Natural killer cell (primary cell): ENCODE results near the gene OPHN1. TPM values are rescaled to one million over a fixed set of nuclear protein-coding genes. Genes with fewer than 3 reads are reported as not detected.

Source experiments
- ATAC-seq, 3 donors: fragments of 150-1000 bp in 2 of 3; fragments of 200-7000 bp in 1 of 3; cut with Tn5 transposase; 1 replicate in 1 of 3; 2 replicates in 2 of 3; pipeline ENCODE4 v1.10.0; 2021; ENCODE audit warnings: mild to moderate bottlenecking in 2 of 3, moderate library complexity in 2 of 3
- DNase-seq, 2 donors: peaks; one replicate each; pipeline versions ENCODE4 v3.0.0 to v3.0.0-alpha.2; 2013 to 2021; ENCODE audit warnings: mixed read lengths in 1 of 2
- H3K27ac ChIP-seq: one replicate; pipeline ENCODE4 v1.5.1; 2013; ENCODE audit warnings: mild to moderate bottlenecking, low read length
- H3K27me3 ChIP-seq: one replicate; pipeline ENCODE4 v1.6.1; 2013; ENCODE audit warnings: low read length; ENCODE audit not compliant: control insufficient read depth, insufficient read depth
- H3K36me3 ChIP-seq: one replicate; pipeline ENCODE4 v1.6.1; 2013; ENCODE audit warnings: low read length; ENCODE audit not compliant: control insufficient read depth, insufficient read depth
- H3K4me1 ChIP-seq: one replicate; pipeline ENCODE4 v1.6.1; 2013; ENCODE audit warnings: low read length; ENCODE audit not compliant: control insufficient read depth, insufficient read depth
- H3K4me3 ChIP-seq: one replicate; pipeline ENCODE4 v1.5.1; 2013; ENCODE audit warnings: low read length
- H3K9me3 ChIP-seq: one replicate; pipeline ENCODE4 v1.6.1; 2013; ENCODE audit warnings: low read length; ENCODE audit not compliant: control insufficient read depth, insufficient read depth
- H3K27ac Mint-ChIP-seq, 2 donors: one replicate each; pipeline ENCODE4 v1.8.0; 2022; ENCODE audit warnings: mild to moderate bottlenecking in 2 of 2, mixed read lengths in 2 of 2, moderate library complexity in 1 of 2
- H3K27me3 Mint-ChIP-seq, 2 donors: one replicate each; pipeline ENCODE4 v1.8.0; 2022; ENCODE audit warnings: low read depth in 2 of 2, mixed read lengths in 2 of 2
- H3K36me3 Mint-ChIP-seq: one replicate; pipeline ENCODE4 v1.8.0; 2022; ENCODE audit warnings: mixed read lengths
- H3K4me1 Mint-ChIP-seq, 2 donors: one replicate each; pipeline ENCODE4 v1.8.0; 2022; ENCODE audit warnings: mixed read lengths in 2 of 2
- H3K4me3 Mint-ChIP-seq: one replicate; pipeline ENCODE4 v1.8.0; 2022; ENCODE audit warnings: mild to moderate bottlenecking, moderate library complexity, mixed read lengths
- H3K9me3 Mint-ChIP-seq, 2 donors: one replicate each; pipeline ENCODE4 v1.8.0; 2022; ENCODE audit warnings: mixed read lengths in 2 of 2
- CTCF ChIP-seq: fragments of 200-600 bp; IDR thresholded peaks from one replicate; pipeline ENCODE4 v1.8.0; 2022; ENCODE audit warnings: antibody characterized with exemption
- WGBS: methylation state at CpG from one replicate; pipeline ENCODE4 v1.1.7; 2013; ENCODE audit warnings: missing lambda C conversion rate; ENCODE audit not compliant: insufficient coverage; 5-methylcytosine and 5-hydroxymethylcytosine counted together
- intact Hi-C: fragments of 100-400 bp; cut with micrococcal nuclease; formaldehyde crosslinking; loops from one replicate; pipeline ENCODE4 v1.14.2; 2022
- total RNA-seq, 4 donors: library from RNA; stranded (reverse); fragments of 120-200 nt in 1 of 4; gene quantifications; one replicate each; pipeline versions ENCODE4 v1.2.3 to v1.2.4, GENCODE V29; 2013 to 2022

OPHN1 gene
- total RNA-seq, 3 donors from 2014 or later (not counting 1 experiment from before 2014, with no cell fraction given), result 1.4 to 5.6 (median 3.7) TPM

GRCh38 chrX:68411729-68412128 lies 21.6 kb downstream of the OPHN1 start:
- no peak overlapping the region for H3K27ac Mint-ChIP-seq
- H3K9me3 Mint-ChIP-seq, result no peaks in the 10 kb centered on the region
- DNase-seq (no peak), ATAC-seq (no peak)
- intact Hi-C loops, result no loop called here
- no peaks in the 10 kb centered on the region for H3K36me3 Mint-ChIP-seq
- no peak for TF ChIP-seq CTCF
- H3K27me3 Mint-ChIP-seq, result peaks cover 0 to 36% of the 10 kb centered on the region in 2 donors
- no peak overlapping the region for H3K4me3 Mint-ChIP-seq
- Histone ChIP-seq H3K9me3 (no peaks in the 10 kb centered on the region), H3K27me3 (peaks cover 3% of the 10 kb centered on the region), H3K36me3 (no peaks in the 10 kb centered on the region), H3K4me1 (no peaks in the 10 kb centered on the region), H3K27ac (no peak overlapping the region), H3K4me3 (no peak overlapping the region)
- H3K4me1 Mint-ChIP-seq, result no peaks in the 10 kb centered on the region
- 89% methylated on average over 3 of the region's 3 CpGs for WGBS

- Mint-ChIP-seq H3K9me3 (no peaks in the 10 kb centered on the region), H3K27me3 (peaks cover 0 to 36% of the 10 kb centered on the region in 2 donors), H3K4me1 (no peaks in the 10 kb centered on the region), H3K4me3 (no peak overlapping the region), H3K27ac (no peak overlapping the region), H3K36me3 (no peaks in the 10 kb centered on the region)
- no peak for TF ChIP-seq CTCF
- ATAC-seq, result no peak
- DNase-seq, result no peak
- Histone ChIP-seq H3K9me3 (no peaks in the 10 kb centered on the region), H3K4me3 (no peak overlapping the region), H3K36me3 (no peaks in the 10 kb centered on the region), H3K27me3 (no peaks in the 10 kb centered on the region), H3K4me1 (no peaks in the 10 kb centered on the region), H3K27ac (no peak overlapping the region)
- WGBS, result no CpG with 5 or more reads among the region's 1 CpG
- intact Hi-C loops, result no loop called here
These were observed 24.1 kb downstream of the OPHN1 start for GRCh38 chrX:68409194-68409593.

GRCh38 chrX:68403522-68403921 lies 29.8 kb downstream of the OPHN1 start:
- intact Hi-C loops, result no loop called here
- H3K27ac Mint-ChIP-seq, result no peak overlapping the region
- DNase-seq (no peak), ATAC-seq (no peak)
- H3K36me3 Mint-ChIP-seq, result no peaks in the 10 kb centered on the region
- Histone ChIP-seq H3K4me1 (no peaks in the 10 kb centered on the region), H3K9me3 (no peaks in the 10 kb centered on the region), H3K27me3 (no peaks in the 10 kb centered on the region), H3K4me3 (no peak overlapping the region), H3K36me3 (no peaks in the 10 kb centered on the region), H3K27ac (no peak overlapping the region)
- H3K4me1 Mint-ChIP-seq, result no peaks in the 10 kb centered on the region
- no peak overlapping the region for H3K4me3 Mint-ChIP-seq
- no peaks in the 10 kb centered on the region for H3K9me3 Mint-ChIP-seq
- no peak for TF ChIP-seq CTCF
- 97% methylated on average over 6 of the region's 6 CpGs for WGBS
- peaks cover 8 to 14% of the 10 kb centered on the region in 2 donors for H3K27me3 Mint-ChIP-seq

GRCh38 chrX:68403038-68403437 lies 30.3 kb downstream of the OPHN1 start:
- H3K9me3 ChIP-seq, result no peaks in the 10 kb centered on the region
- WGBS, result 100% methylated on average over 2 of the region's 2 CpGs
- no peaks in the 10 kb centered on the region for H3K4me1 Mint-ChIP-seq

More at GRCh38 chrX:68403038-68403437, 30.3 kb downstream of the OPHN1 start:
- no peak overlapping the region for H3K27ac Mint-ChIP-seq
- DNase-seq (no peak), ATAC-seq (no peak)
- no peak for TF ChIP-seq CTCF
- H3K4me3 Mint-ChIP-seq, result no peak overlapping the region
- H3K36me3 Mint-ChIP-seq, result no peaks in the 10 kb centered on the region
- intact Hi-C loops, result no loop called here
- H3K27ac ChIP-seq, result no peak overlapping the region
- H3K4me3 ChIP-seq, result no peak overlapping the region
- H3K27me3 Mint-ChIP-seq, result peaks cover 5 to 15% of the 10 kb centered on the region in 2 donors
- no peaks in the 10 kb centered on the region for H3K4me1 ChIP-seq
- H3K9me3 Mint-ChIP-seq, result no peaks in the 10 kb centered on the region
- no peaks in the 10 kb centered on the region for H3K27me3 ChIP-seq
- H3K36me3 ChIP-seq, result no peaks in the 10 kb centered on the region
